H1 (cell line): ENCODE measurements around the gene LY6G6C. TPM values are rescaled to one million over a fixed set of nuclear protein-coding genes. Genes with fewer than 3 reads are reported as not detected.

Experiments
- CBX8 ChIP-seq: fragments of 300-800, 300-1000 bp; sonication (generic); IDR thresholded peaks from 2 replicates; pipeline ENCODE4 v1.7.1; 2016; ENCODE audit warnings: low read depth, low read length, borderline replicate concordance
- CHD7 ChIP-seq: fragments of 300-600 bp; sonication (generic); IDR thresholded peaks from 2 replicates; pipeline ENCODE4 v1.7.1; 2012; ENCODE audit warnings: low read length, moderate library complexity, mild to moderate bottlenecking, inconsistent platforms; ENCODE audit not compliant: insufficient replicate concordance
- EGR1 ChIP-seq: IDR thresholded peaks from 2 replicates; pipeline ENCODE4 v1.6.1; 2011; ENCODE audit warnings: low read depth, low read length, borderline replicate concordance
- NRF1 ChIP-seq: IDR thresholded peaks from 2 replicates; pipeline ENCODE4 v1.6.1; 2011; ENCODE audit warnings: mild to moderate bottlenecking, low read depth, low read length, improper control_type of control experiment
- SIN3A ChIP-seq, 2 experiments: IDR thresholded peaks in 1 of 2; conservative IDR thresholded peaks in 1 of 2; 2 replicates each; pipeline ENCODE4 v1.6.1; 2011 to 2012; ENCODE audit warnings: low read length in 2 of 2, improper control_type of control experiment in 1 of 2, low read depth in 1 of 2, mild to moderate bottlenecking in 1 of 2
- SIRT6 ChIP-seq: IDR thresholded peaks from one replicate; pipeline ENCODE4 v1.7.1; 2012; ENCODE audit warnings: low read length, inconsistent platforms
- TBP ChIP-seq: IDR thresholded peaks from 2 replicates; pipeline ENCODE4 v1.6.1; 2011; ENCODE audit warnings: low read depth, low read length, improper control_type of control experiment
- TCF12 ChIP-seq: IDR thresholded peaks from 2 replicates; pipeline ENCODE4 v1.6.1; 2011; ENCODE audit warnings: low read depth, mild to moderate bottlenecking, low read length
- polyA plus RNA-seq, 7 experiments: library from polyadenylated mRNA; depleted of rRNA in 3 of 7; stranded (reverse) in 5 of 7; unstranded in 2 of 7; fragments of >200 nt in 5 of 7; fragments of 200-250 nt in 2 of 7; gene quantifications; 1 replicate in 5 of 7; 2 replicates in 1 of 7; 4 replicates in 1 of 7; pipeline versions ENCODE4 v1.2.1 to v1.2.3, GENCODE V29; 2011 to 2013; ENCODE audit warnings: missing spikeins in 2 of 7, mixed read lengths in 2 of 7
- total RNA-seq: library from RNA; stranded (reverse); fragmentation: NEBNext Ultra II Directional; extraction: Animal tissue kit (Norgen Biotek cat#: 25700); gene quantifications from 2 replicates; pipeline ENCODE4 v1.2.1, GENCODE V29; 2021

LY6G6C gene
- total and polyA plus RNA-seq, 2 of the 8 experiments (the other 6 are each of a cell fraction or from before 2014, with no cell fraction given) = 0.23 TPM; not detected in 1

- TF ChIP-seq SIRT6 = no peak
- TF ChIP-seq TBP = peak; percentile 69
- TF ChIP-seq CBX8 = no peak
- peak; percentile 63 for TF ChIP-seq NRF1
- no peak for TF ChIP-seq CHD7
- peak; percentile 82; the same call in 1 of the 2 replicates for TF ChIP-seq TCF12
- TF ChIP-seq SIN3A (conservative IDR thresholded peaks at IDR 0.05 in 1 of 2, IDR thresholded peaks at IDR 0.05 in 1 of 2; ENCODE audit: low read depth in 1 of 2, low read length in 2 of 2) = 0 out of 4 replicates have a peak, but pooled peaks of 1 of the 2 experiments have one; percentile 42
- TF ChIP-seq EGR1 = no peak; the same call in 1 of the 2 replicates
- TF ChIP-seq, all 59 proteins: peak for 25
Observed at GRCh38 chr6:31739639-31740396, 18.3 kb upstream of the LY6G6C start, which contains the start of gene MSH5 (continued).
